ENCODE results near the gene USP6NL. TPM values are rescaled to one million over a fixed set of nuclear protein-coding genes. Genes with fewer than 3 reads are reported as not detected.

USP6NL gene
- total and polyA plus RNA-seq, 2 donors = 8.1 to 12.3 TPM

DNA sequence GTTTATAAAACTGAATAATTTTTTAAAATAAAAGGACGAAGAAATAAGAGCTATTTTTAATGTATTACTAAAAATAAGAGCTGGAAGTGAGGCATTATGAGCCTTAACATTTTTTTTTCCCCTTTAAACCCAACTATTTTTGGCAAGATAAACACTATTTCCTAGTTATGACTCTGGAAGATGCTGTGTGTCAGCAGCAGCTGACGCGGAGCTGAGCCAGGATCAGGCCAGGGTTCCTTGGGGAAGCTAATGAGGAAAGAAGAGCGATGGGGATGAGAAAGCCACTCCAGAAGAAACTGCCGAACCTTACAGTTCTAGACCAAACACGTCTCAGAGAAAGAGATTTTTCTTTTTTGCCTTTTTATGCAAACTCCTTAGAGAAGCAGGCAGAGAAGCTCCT lies 85.9 kb downstream of the USP6NL start:
- H3K27ac ChIP-seq (ENCODE audit: low read depth in 1 of 2, low read length in 1 of 2) = no peak overlapping the region
- no peaks in the 10 kb centered on the region for H3K9me3 ChIP-seq (ENCODE audit: control insufficient read depth in 2 of 2, insufficient read depth in 1 of 2, low read length in 1 of 2)
- WGBS = 98% methylated on average over 6 of the region's 6 CpGs
- H3K27me3 ChIP-seq (ENCODE audit: control insufficient read depth in 2 of 2, insufficient read depth in 1 of 2, low read length in 1 of 2) = no peaks in the 10 kb centered on the region
- no peak for DNase-seq (ENCODE audit: low read depth in 6 of 9, low spot score in 9 of 9)
- no peak overlapping the region for H3K4me3 ChIP-seq (ENCODE audit: low read length in 2 of 2)
- peaks cover 5 to 6% of the 10 kb centered on the region in 2 donors for H3K4me1 ChIP-seq (ENCODE audit: control insufficient read depth in 2 of 2, insufficient read depth in 2 of 2, low read length in 2 of 2)
- peaks cover 0 to 13% of the 10 kb centered on the region in 2 donors for H3K36me3 ChIP-seq (ENCODE audit: control insufficient read depth in 2 of 2, insufficient read depth in 2 of 2, low read length in 1 of 2)

- H3K27me3 ChIP-seq (ENCODE audit: control insufficient read depth in 2 of 2, insufficient read depth in 1 of 2, low read length in 1 of 2) = no peaks in the 10 kb centered on the region
- H3K9me3 ChIP-seq (ENCODE audit: control insufficient read depth in 2 of 2, insufficient read depth in 1 of 2, low read length in 1 of 2) = no peaks in the 10 kb centered on the region
- peaks cover 0 to 13% of the 10 kb centered on the region in 2 donors for H3K36me3 ChIP-seq (ENCODE audit: control insufficient read depth in 2 of 2, insufficient read depth in 2 of 2, low read length in 1 of 2)
- H3K4me3 ChIP-seq (ENCODE audit: low read length in 2 of 2) = no peak overlapping the region
- no peak overlapping the region for H3K27ac ChIP-seq (ENCODE audit: low read depth in 1 of 2, low read length in 1 of 2)
- H3K4me1 ChIP-seq (ENCODE audit: control insufficient read depth in 2 of 2, insufficient read depth in 2 of 2, low read length in 2 of 2) = no peaks in the 10 kb centered on the region
- WGBS = 91% methylated on average over 4 of the region's 4 CpGs
- DNase-seq (ENCODE audit: low read depth in 6 of 9, low spot score in 9 of 9) = no peak
Observed at GRCh38 chr10:11522821-11523245, 88.6 kb downstream of the USP6NL start.

DNA sequence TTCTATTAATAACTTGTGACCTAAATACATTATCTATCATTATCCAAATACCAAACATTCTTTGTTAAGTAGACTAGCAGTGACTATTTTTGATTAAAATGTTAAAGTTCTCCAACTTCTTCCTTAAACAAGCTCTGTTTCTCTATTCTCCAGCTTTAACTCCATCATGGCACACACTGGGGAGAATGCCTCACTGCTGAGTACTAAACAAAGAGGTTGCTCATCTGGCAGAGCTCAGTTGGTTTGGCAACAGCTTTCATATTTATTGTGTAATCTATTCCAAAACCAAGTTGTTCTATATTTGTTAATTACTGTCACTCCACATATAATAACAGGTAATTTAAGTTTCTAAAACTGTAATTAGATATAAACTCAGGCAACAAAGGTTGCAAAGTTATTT lies 89.6 kb downstream of the USP6NL start:
- Histone ChIP-seq H3K4me1 (ENCODE audit: control insufficient read depth in 2 of 2, insufficient read depth in 2 of 2, low read length in 2 of 2) (no peaks in the 10 kb centered on the region), H3K36me3 (ENCODE audit: control insufficient read depth in 2 of 2, insufficient read depth in 2 of 2, low read length in 1 of 2) (peaks cover 0 to 13% of the 10 kb centered on the region in 2 donors), H3K4me3 (ENCODE audit: low read length in 2 of 2) (no peak overlapping the region), H3K27ac (ENCODE audit: low read depth in 1 of 2, low read length in 1 of 2) (no peak overlapping the region), H3K27me3 (ENCODE audit: control insufficient read depth in 2 of 2, insufficient read depth in 1 of 2, low read length in 1 of 2) (no peaks in the 10 kb centered on the region), H3K9me3 (ENCODE audit: control insufficient read depth in 2 of 2, insufficient read depth in 1 of 2, low read length in 1 of 2) (no peaks in the 10 kb centered on the region)
- DNase-seq (ENCODE audit: low read depth in 6 of 9, low spot score in 9 of 9) = no peak

GRCh38 chr10:11520892-11521291 lies 90.6 kb downstream of the USP6NL start:
- Histone ChIP-seq H3K4me3 (ENCODE audit: low read length in 2 of 2) (no peak overlapping the region), H3K4me1 (ENCODE audit: control insufficient read depth in 2 of 2, insufficient read depth in 2 of 2, low read length in 2 of 2) (no peaks in the 10 kb centered on the region), H3K27me3 (ENCODE audit: control insufficient read depth in 2 of 2, insufficient read depth in 1 of 2, low read length in 1 of 2) (no peaks in the 10 kb centered on the region), H3K9me3 (ENCODE audit: control insufficient read depth in 2 of 2, insufficient read depth in 1 of 2, low read length in 1 of 2) (no peaks in the 10 kb centered on the region), H3K27ac (ENCODE audit: low read depth in 1 of 2, low read length in 1 of 2) (no peak overlapping the region), H3K36me3 (ENCODE audit: control insufficient read depth in 2 of 2, insufficient read depth in 2 of 2, low read length in 1 of 2) (peaks cover 0 to 6% of the 10 kb centered on the region in 2 donors)
- 97% methylated on average over 1 of the region's 1 CpG for WGBS
- no peak for DNase-seq (ENCODE audit: low read depth in 6 of 9, low spot score in 9 of 9)

DNA sequence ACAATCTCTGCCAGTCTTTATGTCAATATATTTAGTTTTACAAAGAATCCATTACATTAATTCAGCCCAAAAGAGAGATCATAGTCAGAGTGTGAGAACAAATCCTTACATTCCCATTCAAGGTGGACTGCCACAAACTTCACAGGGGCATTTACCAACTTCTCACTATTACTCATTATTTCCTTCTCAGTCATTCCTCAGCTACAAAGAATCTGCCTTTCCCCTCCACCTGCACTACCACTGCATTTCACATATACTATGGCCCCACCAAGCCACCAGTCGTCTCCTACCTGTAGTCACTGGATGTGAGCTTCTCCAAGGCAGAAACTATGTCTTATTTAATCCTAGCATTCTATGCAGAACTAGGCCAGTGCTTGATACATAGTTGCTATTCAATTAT lies 94.3 kb downstream of the USP6NL start:
- Histone ChIP-seq H3K4me1 (ENCODE audit: control insufficient read depth in 2 of 2, insufficient read depth in 2 of 2, low read length in 2 of 2) (no peaks in the 10 kb centered on the region), H3K27me3 (ENCODE audit: control insufficient read depth in 2 of 2, insufficient read depth in 1 of 2, low read length in 1 of 2) (no peaks in the 10 kb centered on the region), H3K4me3 (ENCODE audit: low read length in 2 of 2) (no peak overlapping the region), H3K27ac (ENCODE audit: low read depth in 1 of 2, low read length in 1 of 2) (no peak overlapping the region), H3K36me3 (ENCODE audit: control insufficient read depth in 2 of 2, insufficient read depth in 2 of 2, low read length in 1 of 2) (no peaks in the 10 kb centered on the region), H3K9me3 (ENCODE audit: control insufficient read depth in 2 of 2, insufficient read depth in 1 of 2, low read length in 1 of 2) (no peaks in the 10 kb centered on the region)
- 97% methylated on average over 1 of the region's 1 CpG for WGBS
- DNase-seq (ENCODE audit: low read depth in 6 of 9, low spot score in 9 of 9) = no peak

GRCh38 chr10:11516431-11516746 lies 95.1 kb downstream of the USP6NL start:
- Histone ChIP-seq H3K36me3 (ENCODE audit: control insufficient read depth in 2 of 2, insufficient read depth in 2 of 2, low read length in 1 of 2) (no peaks in the 10 kb centered on the region), H3K4me3 (ENCODE audit: low read length in 2 of 2) (no peak overlapping the region), H3K27me3 (ENCODE audit: control insufficient read depth in 2 of 2, insufficient read depth in 1 of 2, low read length in 1 of 2) (no peaks in the 10 kb centered on the region), H3K4me1 (ENCODE audit: control insufficient read depth in 2 of 2, insufficient read depth in 2 of 2, low read length in 2 of 2) (no peaks in the 10 kb centered on the region), H3K9me3 (ENCODE audit: control insufficient read depth in 2 of 2, insufficient read depth in 1 of 2, low read length in 1 of 2) (no peaks in the 10 kb centered on the region), H3K27ac (ENCODE audit: low read depth in 1 of 2, low read length in 1 of 2) (peak overlapping the region in 1 of 2 donors; percentile 14)
- peak in 1 of 9 donors; percentile 24 for DNase-seq (ENCODE audit: low read depth in 6 of 9, low spot score in 9 of 9)
- 84% methylated on average over 2 of the region's 2 CpGs for WGBS

- H3K9me3 ChIP-seq (ENCODE audit: control insufficient read depth in 2 of 2, insufficient read depth in 1 of 2, low read length in 1 of 2) = no peaks in the 10 kb centered on the region
- peak in 8 of 9 donors; percentile 48 to 80 (median 58) for DNase-seq (ENCODE audit: low read depth in 6 of 9, low spot score in 9 of 9)
Observed at GRCh38 chr10:11515596-11516430, 95.6 kb downstream of the USP6NL start.

GRCh38 chr10:11513727-11514126 lies 97.7 kb downstream of the USP6NL start:
- H3K36me3 ChIP-seq (ENCODE audit: control insufficient read depth in 2 of 2, insufficient read depth in 2 of 2, low read length in 1 of 2) = no peaks in the 10 kb centered on the region
- no peaks in the 10 kb centered on the region for H3K4me1 ChIP-seq (ENCODE audit: control insufficient read depth in 2 of 2, insufficient read depth in 2 of 2, low read length in 2 of 2)
- no peaks in the 10 kb centered on the region for H3K27me3 ChIP-seq (ENCODE audit: control insufficient read depth in 2 of 2, insufficient read depth in 1 of 2, low read length in 1 of 2)
- no peak overlapping the region for H3K4me3 ChIP-seq (ENCODE audit: low read length in 2 of 2)
- H3K27ac ChIP-seq (ENCODE audit: low read depth in 1 of 2, low read length in 1 of 2) = no peak overlapping the region
- WGBS = 97% methylated on average over 4 of the region's 4 CpGs
- H3K9me3 ChIP-seq (ENCODE audit: control insufficient read depth in 2 of 2, insufficient read depth in 1 of 2, low read length in 1 of 2) = no peaks in the 10 kb centered on the region
- DNase-seq (ENCODE audit: low read depth in 6 of 9, low spot score in 9 of 9) = no peak

More at GRCh38 chr10:11515596-11516430, 95.6 kb downstream of the USP6NL start:
- H3K27ac ChIP-seq (ENCODE audit: low read depth in 1 of 2, low read length in 1 of 2) = peak overlapping the region in 1 of 2 donors; percentile 14
- whole genome bisulfite sequencing = 20% methylated on average over 5 of the region's 5 CpGs
- H3K36me3 ChIP-seq (ENCODE audit: control insufficient read depth in 2 of 2, insufficient read depth in 2 of 2, low read length in 1 of 2) = no peaks in the 10 kb centered on the region
- H3K4me1 ChIP-seq (ENCODE audit: control insufficient read depth in 2 of 2, insufficient read depth in 2 of 2, low read length in 2 of 2) = no peaks in the 10 kb centered on the region
- H3K4me3 ChIP-seq (ENCODE audit: low read length in 2 of 2) = no peak overlapping the region
- no peaks in the 10 kb centered on the region for H3K27me3 ChIP-seq (ENCODE audit: control insufficient read depth in 2 of 2, insufficient read depth in 1 of 2, low read length in 1 of 2)

GRCh38 chr10:11512596-11512995 lies 98.9 kb downstream of the USP6NL start:
- over 99% methylated on average over 3 of the region's 3 CpGs for WGBS
- Histone ChIP-seq H3K36me3 (ENCODE audit: control insufficient read depth in 2 of 2, insufficient read depth in 2 of 2, low read length in 1 of 2) (peaks cover 0 to 2% of the 10 kb centered on the region in 2 donors), H3K4me1 (ENCODE audit: control insufficient read depth in 2 of 2, insufficient read depth in 2 of 2, low read length in 2 of 2) (no peaks in the 10 kb centered on the region), H3K9me3 (ENCODE audit: control insufficient read depth in 2 of 2, insufficient read depth in 1 of 2, low read length in 1 of 2) (no peaks in the 10 kb centered on the region), H3K27me3 (ENCODE audit: control insufficient read depth in 2 of 2, insufficient read depth in 1 of 2, low read length in 1 of 2) (no peaks in the 10 kb centered on the region), H3K4me3 (ENCODE audit: low read length in 2 of 2) (no peak overlapping the region), H3K27ac (ENCODE audit: low read depth in 1 of 2, low read length in 1 of 2) (no peak overlapping the region)
- no peak for DNase-seq (ENCODE audit: low read depth in 6 of 9, low spot score in 9 of 9)

Data from thymus (tissue), 11 donors.